LoVo (cell line): Measurements from ENCODE around the gene USE1.
A peak's percentile ranks its signal among the peaks of the same experiment; 100 is the strongest.
"Not testable (repeated sequence)": the region's sequence is repeated elsewhere in the genome, so short reads cannot be mapped to it uniquely, and the experiment has no call there.

Experiments
- DNase-seq: peaks from one replicate; pipeline ENCODE4 v3.0.0-alpha.2; 2016; ENCODE audit warnings: low spot score

Gene USE1, protein sequence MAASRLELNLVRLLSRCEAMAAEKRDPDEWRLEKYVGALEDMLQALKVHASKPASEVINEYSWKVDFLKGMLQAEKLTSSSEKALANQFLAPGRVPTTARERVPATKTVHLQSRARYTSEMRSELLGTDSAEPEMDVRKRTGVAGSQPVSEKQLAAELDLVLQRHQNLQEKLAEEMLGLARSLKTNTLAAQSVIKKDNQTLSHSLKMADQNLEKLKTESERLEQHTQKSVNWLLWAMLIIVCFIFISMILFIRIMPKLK

DNA sequence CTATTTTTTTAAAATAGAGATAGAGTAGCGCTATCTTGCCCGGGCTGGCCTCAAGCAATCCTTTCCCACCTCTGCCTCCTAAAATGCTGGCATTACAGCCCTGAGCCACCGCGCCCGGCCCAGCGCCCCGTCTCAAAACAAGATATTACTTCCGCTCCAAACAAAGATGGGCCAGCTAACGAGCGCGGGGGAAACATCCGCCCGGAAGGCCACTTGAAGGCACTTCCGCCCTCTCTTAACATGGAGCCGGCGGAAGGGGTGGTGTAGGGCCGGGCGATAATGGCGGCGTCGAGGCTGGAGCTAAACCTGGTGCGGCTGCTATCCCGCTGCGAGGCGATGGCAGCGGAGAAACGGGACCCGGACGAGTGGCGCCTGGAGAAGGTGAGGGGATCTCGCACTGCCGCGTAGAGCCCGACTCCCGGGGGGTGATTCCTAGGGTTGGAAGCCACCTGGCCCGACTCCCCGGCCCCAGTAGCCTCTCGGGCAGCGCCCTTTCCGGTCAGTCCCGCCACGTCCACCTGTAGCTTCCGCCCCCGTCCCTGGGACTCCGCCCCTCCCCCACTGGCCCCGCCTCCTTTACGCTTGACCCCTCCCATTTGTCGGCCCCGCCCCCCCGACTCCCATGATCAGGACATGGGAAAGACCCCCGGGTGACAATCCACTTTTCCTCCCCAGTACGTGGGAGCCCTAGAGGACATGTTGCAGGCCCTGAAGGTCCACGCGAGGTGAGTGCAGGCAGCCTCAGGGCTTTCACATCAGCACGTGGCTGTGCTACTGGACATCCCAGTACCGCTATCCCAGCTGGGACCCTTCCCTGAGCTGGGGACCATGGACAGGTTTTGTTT lies at the start of gene USE1:
TSS of gene USE1 (plus strand) at position 231 of the 845 bp plus-strand sequence. CDS start at position 280, 49 bp downstream.
- peak; percentile 93 for DNase-seq

DNA sequence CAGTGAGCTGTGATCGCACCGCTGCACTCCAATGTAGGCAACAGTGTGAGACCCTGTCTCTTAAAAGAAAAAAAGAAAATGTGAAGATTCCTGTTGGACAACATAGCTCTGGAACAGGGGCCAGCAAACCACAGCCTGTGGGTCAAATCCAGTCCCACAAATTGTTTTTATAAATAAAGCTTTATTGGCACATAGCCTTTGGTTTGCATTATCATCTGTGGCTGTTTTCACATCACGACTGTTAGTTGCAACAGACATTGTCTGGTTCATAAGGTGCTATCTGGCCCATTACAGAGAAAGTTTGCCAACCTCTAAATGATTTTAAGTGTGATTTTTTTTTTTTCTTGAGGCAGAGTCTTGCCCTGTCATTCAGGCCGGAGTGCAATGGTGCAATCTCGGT lies 49.4 kb upstream of the USE1 start:
- DNase-seq = no peak

DNA sequence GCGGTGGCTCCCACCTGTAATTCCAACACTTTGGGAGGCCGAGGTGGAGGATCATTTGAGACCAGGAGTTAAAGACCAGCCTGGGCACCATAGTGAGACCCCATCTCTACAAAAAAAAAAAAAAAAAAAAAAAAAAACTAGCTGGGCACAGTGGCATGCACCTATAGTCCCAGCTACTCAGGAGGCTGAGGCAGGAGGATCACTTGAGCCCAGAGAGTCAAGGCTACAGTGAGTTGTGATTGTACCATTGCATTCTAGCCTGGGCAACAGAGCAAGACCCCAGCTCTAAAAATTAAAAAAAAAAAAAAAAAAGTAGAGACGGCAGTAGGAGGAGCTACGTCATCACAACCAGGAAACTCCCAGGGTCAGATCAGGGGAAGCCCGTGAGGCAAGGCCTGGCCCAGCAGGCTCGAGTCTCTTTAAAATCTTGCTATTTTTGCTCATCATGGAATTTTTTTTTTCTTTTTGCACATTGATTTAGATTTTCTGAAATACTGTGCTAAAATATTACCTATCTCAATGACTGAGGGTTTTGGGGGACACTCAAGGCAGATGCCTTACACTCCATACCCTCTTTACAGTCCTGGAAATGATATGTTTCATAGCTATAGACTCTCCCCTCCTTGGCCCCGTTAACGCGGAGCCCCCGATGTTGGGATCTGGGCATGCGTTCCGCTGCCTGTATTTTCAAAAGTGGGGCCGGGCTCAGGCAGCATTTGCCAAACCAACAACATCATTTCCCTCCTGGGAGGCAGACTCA lies 44.4 kb upstream of the USE1 start:
- DNase-seq = no peak

DNA sequence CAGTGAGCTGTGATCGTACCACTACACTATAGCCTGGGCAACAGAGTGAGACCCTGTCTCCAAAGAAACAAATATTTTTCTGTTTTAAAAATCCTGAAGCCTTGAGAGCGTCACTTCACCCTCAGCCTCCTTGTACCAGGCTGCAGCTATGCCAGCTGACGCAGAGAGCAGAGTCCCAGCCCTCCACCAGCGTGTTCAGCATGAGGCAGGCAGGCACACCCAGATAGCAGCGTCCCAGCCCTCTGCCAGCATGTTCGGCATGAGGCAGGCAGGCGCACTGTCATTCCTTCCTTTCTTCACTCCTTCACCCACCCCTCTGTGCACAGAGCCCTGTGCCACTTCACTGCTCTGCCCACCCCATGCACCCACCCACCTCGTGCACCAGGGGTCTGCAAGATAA lies 43.3 kb upstream of the USE1 start:
- no peak for DNase-seq

DNA sequence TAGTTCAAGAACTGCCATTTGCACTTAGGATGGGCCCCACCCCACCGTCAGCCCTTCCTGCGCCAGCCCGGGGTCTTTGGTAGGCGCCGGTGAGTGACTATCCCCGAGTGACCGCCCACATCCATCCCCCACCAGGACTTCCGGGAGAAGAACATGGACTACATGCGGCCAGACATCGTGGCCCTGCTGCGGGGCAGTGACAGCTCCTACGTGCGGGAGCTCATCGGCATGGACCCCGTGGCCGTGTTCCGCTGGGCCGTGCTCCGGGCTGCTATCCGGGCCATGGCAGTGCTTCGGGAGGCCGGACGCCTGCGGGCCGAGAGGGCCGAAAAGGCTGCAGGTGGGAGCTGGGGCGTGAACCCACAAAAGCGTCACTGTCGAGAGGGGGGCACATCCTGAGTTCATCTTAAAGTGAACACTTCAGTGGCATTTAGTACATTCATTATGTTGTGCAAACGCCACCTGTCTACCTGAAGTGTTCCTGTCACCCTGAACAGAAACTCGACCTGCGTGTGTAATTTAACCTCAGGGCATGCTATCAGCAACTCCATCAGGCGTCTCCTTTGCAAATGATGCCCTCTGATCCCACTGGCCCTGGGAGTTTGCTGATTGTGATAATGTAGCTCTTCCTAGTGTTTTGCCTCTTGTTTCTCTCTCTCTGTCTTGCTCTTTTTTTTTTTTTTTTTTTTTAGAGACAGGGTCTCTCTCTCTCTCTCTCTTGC lies 42.4 kb upstream of the USE1 start:
- DNase-seq = no peak

DNA sequence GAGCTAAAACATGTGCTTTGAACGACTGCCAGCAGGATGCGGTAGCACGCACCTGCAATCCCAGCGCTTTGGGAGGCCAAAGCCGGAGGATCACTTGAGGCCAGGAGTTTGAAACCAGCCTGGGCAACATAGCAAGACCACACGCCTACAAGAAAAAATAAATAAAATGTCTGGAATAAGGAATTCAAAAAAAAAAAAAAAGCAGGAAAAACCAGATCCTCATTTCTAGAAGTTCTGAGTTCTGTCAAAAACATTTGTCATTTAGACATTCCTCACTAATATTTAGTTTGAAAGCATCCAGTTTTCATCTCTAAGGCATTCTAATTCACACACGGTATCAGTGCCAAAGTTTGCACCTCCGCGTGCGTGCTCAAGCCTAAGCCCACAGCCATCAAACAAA lies 36.9 kb upstream of the USE1 start:
- DNase-seq = no peak

DNA sequence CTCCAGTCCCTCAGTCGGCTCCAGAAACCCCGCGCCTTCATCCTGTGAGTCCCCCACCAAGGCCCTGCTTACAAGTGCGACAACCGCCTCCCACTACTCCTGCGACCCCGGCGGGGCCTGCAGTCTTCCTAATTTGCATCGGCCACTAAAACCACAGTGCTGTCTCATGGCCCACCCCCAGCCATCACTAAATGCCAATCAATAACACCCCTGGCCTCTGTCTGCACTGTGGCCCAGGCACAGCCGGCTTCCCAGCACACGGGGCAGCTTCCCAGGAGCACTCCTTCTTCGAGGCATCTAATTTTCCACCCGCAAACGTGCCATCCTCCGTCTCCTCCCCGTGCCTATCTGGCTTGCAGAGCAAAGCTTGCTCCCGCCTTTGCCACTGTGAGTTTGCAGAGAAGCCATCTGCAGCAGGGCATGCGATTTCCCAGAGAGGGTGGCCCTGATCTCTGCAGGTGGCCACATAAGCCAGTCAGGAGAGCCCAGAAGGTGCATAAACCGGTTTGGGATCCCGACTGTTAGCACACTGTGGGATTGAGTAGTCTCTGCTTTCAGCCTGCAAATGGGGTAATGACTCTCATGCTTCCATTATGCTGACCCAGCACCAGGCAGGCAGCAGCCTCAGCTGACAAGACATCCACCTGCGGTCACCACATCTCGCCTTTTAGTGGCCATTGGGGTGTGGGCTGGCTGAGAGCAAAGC lies 34.0 kb upstream of the USE1 start:
- DNase-seq = no peak

DNA sequence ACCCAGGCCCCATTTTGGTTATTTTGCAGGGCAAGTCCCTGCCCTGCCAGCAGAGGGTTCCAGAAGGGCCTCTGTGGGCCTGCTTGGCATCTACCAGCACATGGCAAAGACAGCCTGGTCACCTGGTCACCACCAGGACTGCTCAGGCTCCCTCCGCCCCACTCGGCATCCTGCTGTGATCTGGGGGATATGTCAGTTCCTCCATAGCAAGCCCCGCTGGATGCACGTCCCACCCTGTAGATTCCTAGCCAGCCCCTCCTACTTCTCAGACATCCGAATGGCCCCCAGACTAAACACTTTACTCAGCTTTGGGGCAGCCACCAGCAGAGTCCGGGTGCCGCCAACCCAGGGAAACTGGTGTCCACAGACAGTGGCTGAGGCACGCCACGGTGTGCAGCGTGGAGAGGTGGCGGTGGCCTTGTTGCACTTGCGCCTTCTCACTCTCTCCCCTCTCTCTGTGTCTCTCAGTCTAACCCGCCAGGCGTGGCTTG lies 31.8 kb upstream of the USE1 start:
- no peak for DNase-seq

DNA sequence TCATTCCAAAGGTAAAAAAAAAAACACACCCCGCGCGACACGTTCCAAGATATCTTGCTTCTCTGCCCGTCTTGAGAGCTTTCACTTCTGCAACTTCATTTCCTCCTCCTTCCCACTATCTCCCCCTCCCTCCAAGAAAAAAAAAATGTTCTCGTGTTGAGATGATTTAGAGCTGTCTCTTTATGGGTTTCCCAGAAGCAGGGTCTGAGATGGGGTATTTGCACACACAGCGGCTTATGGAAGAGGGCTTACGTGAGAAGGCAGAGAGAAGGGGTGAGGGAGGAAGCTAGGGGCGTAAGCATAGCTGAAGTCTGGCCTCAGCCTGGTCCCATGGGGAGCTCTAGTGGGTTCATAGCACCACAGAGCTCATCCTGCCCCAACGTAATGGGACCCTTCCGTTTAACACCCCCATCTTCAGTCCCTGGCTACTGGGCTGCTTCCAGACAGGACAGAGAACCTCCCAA lies 31.3 kb upstream of the USE1 start:
- DNase-seq = no peak

DNA sequence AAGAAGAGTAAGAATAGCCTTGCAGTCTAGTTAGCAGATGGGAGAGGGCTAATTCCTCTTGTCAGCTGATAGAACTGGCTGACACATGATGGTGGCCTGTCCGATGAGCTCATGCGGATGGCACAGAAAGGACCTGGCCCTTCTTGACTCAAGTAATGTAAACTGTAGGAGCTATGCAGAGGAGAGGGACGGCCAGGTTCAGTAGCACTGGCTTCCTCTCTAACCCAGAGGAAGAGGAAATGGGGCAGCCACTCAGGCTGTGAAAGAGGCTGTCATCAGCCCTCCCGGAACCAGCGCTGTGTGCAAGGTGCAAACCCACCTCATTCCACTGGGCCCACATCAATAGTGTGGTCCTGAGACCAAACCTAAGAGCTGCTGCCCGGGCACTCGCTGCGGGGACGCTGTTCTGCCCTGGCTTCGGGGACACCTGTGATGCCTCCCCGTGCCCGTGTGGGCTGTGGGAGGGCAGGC lies 30.8 kb upstream of the USE1 start:
- DNase-seq = no peak

DNA sequence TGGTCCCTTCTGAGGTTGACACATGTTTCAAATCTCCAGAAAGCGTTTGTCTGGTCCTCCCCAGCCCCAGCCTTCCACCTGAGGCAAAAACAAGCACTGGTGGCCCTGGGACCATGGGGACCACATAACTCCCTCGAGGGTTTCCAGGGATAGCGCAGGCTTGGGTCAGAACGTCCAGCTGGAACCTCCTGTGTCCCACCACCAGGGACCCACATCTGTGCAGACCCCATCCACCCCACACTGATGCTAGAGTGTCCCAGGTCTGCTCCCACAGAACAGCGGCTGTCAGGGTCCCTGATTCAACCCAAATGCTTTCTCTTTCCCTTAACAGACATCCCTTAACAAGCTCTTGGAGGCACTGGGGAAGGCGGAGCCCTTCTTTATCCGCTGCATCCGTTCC lies 29.6 kb upstream of the USE1 start:
- DNase-seq = no peak

DNA sequence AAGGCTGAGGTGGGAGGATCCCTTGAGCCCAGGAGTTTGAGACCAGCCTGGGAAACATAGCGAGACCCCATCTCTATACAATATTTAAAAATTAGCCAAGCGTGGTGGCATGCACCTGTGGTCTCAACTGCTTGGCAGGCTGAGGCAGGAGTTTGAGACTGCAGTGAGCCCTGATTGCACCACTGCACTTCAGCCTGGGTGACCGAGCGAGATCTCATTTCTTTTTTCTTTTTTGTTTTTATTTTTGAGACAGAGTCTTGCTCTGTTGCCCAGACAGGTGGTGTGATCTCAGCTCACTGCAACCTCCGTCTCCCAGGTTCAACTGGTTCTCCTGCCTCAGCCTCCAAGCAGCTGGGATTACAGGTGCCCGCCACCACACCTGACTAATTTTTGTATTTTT lies 23.4 kb upstream of the USE1 start:
- DNase-seq = not testable (repeated sequence)

DNA sequence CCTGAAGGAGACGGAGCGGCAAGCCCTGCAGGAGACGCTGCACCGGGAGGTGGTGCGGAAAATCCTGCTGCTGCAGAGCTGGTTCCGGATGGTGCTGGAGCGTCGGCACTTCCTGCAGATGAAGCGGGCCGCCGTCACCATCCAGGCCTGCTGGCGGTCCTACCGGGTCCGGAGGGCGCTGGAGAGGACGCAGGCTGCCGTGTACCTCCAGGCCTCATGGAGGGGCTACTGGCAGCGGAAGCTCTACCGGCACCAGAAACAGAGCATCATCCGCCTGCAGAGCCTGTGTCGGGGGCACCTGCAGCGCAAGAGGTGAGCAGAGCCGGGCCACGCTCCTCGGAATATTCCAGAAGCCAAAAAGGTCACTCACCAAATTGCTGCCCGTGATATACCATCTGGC lies 22.4 kb upstream of the USE1 start:
- no peak for DNase-seq

DNA sequence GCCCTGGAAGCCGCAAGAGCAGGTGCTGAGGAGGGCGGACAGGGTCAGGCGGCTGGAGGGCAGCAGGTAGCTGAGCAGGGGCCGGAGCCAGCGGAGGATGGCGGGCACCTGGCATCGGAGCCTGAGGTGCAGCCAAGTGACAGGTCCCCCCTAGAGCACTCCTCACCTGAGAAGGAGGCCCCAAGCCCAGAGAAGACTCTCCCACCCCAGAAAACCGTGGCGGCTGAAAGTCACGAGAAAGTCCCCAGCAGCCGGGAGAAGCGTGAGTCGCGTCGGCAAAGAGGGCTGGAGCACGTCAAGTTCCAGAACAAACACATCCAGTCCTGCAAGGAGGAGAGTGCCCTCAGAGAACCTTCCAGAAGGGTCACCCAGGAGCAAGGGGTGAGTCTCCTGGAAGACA lies 20.5 kb upstream of the USE1 start:
- no peak for DNase-seq

DNA sequence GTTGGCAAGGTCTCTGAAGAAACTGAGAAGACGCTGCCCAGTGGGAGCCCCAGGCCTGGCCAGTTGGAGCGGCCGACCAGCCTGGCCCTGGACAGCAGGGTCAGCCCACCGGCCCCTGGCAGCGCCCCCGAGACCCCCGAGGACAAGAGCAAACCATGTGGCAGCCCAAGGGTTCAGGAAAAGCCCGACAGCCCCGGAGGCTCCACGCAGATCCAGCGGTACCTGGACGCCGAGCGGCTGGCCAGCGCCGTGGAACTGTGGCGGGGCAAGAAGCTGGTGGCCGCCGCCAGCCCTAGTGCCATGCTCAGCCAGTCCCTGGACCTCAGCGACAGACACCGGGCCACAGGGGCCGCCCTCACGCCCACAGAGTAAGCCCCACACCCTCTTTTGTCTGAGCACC lies 20.1 kb upstream of the USE1 start:
- DNase-seq = no peak

DNA sequence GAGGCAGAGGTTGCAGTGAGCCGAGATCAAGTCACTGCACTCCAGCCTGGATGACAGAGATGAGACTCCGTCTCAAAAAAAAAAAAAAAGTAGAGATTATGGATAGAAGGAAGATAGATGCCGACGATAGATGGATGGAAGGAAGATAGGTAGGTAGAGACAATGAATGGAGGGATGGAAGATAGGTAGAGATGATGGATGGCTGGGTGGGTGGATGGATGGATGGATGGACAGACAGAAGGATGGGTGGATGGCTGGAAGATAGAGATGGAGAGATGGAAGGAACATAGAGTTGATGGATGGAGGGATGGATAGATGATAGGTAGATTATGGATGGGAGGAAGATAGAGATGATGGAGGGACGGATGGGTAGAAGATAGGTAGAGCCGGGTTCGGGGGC lies 18.5 kb upstream of the USE1 start:
- no peak for DNase-seq

DNA sequence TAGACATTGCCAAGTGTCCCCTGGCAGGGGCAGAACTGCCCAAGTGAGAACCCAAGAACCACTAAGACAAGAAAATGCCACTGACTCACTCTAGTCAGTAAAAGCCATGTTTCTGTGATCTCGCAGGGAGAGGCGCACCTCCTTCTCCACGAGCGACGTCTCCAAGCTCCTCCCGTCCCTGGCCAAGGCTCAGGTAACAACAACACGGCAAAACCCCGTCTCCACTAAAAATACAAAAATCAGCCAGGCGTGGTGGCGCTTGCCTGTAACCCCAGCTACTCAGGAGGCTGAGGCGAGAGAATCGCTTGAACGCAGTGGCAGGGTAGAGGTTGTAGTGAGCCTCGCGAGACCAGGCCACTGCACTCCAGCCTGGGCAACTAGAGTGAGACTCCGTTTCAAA lies 17.5 kb upstream of the USE1 start:
- DNase-seq = no peak

DNA sequence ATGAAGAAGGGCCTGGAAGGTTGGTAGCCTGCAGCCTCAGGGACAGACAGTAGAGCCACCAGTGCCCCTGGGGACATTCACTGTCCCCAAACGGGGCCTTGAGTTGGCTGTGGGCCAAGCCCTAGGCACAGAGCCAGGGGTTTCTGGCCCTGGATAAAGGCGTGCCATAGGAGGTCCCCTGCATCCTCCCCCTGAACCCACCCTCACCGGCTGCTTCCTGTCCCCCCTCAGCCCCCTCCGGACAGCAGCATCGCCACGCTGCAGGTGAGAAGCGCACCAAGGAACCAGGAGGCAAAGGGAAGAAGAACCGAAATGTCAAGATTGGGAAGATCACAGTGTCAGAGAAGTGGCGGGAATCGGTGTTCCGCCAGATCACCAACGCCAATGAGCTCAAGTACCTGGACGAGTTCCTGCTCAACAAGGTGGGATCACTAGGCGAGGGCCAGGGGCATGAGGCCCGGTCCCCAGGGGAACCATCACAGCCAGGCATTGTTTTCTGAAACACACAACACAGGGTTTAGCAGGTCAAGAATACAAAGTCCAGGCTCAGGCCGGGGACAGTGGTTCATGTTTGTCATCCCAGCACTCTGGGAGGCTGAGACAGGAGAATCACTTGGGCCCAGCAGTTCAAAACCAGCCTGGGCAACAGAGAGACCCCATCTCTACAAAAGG lies 14.6 kb upstream of the USE1 start:
- no peak for DNase-seq

DNA sequence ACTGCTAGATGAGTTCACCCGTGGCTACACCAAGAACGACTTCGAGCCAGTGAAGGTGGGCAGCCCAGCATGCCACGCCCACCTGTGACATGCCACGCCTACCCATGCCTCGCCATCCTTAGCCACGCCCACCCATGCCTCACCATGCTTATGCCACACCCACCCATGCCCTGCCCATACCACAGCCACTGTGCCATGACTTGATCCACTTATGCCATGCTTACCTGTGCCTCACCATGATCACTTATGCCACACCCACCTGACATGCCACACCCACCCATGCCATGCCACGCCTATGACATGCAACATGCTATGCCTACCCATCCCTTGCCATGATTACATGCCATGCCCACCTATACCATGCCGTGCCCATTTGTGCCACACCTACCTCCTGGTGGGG lies 12.9 kb upstream of the USE1 start:
- no peak for DNase-seq

DNA sequence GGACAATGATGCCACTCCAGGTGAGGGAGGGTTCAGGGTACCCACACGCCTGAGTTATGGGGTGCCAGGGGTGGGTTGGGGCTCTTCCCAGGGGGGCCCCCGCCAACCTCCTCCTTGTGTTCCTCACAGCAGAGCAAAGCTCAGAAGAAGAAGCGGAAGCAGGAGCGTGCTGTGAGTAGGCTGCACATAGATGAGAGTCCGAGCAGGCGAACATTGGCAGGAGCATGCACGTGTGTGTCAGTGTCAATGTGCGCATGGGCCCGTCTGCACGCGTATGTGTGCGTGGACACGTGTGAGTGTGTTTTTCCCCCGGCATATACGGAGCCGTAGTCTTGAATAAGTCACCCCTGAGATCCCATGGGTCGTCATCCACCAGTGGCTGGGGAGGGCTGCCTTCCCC lies 12.4 kb upstream of the USE1 start:
- no peak for DNase-seq
